AG09309 (cell line): ENCODE data around the gene ABCC10.
"Not testable (repeated sequence)": the region's sequence is repeated elsewhere in the genome, so short reads cannot be mapped to it uniquely, and the experiment has no call there.

ENCODE experiments used
- DNase-seq: peaks from one replicate; pipeline ENCODE4 v3.0.0-alpha.2; 2010; ENCODE audit warnings: low read depth
- H3K4me3 ChIP-seq: 2 replicates; pipeline ENCODE4 v1.5.1; 2011; ENCODE audit warnings: mild to moderate bottlenecking, low read depth, low read length, moderate library complexity; ENCODE audit not compliant: control insufficient read depth
- CTCF ChIP-seq: IDR thresholded peaks from 2 replicates; pipeline ENCODE4 v1.5.1; 2011; ENCODE audit warnings: mild to moderate bottlenecking, low read depth, low read length, inconsistent platforms; ENCODE audit not compliant: insufficient read depth, control insufficient read depth; ENCODE audit errors: missing control alignments

The ABCC10 gene

DNA sequence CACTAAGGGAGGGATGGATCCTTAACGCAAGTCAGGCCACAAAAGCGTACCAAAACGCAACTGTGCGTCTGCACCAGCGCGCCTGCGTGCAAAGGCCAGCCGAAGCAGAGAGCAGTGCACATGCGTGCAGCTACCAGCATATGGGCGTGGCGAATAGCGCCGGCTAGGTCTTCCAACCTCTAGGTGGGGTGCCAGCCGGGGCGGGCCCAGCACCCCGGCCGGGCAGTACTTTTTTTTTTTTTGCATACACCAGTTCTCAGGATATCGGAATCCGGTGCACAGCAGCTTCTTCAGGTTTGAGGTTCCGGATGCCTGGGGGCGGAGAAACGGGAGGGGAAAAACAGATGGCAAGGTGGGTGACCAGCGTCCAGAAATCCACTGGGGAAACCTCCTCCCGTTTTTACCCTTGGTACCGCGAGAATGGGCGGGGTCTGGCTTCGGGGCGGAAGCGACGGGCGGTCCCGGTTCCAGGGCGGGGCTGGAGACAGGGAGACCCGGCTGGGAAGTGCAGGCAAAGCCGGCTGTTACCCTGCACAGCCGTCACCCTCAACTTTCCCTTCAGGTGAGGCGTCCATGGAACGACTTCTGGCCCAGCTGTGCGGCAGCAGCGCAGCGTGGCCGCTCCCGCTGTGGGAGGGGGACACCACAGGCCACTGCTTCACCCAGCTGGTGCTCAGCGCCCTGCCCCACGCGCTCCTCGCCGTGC, at the start of gene ABCC10:
ABCC10 (plus strand) TSS at position 136 of the 706 bp plus-strand sequence; CDS start at position 574, 438 bp downstream.
- peak within 1 kb of the TSS; percentile 100 for H3K4me3 ChIP-seq
- peak; percentile 49 for TF ChIP-seq CTCF
- DNase-seq, result peak; percentile 80

DNA sequence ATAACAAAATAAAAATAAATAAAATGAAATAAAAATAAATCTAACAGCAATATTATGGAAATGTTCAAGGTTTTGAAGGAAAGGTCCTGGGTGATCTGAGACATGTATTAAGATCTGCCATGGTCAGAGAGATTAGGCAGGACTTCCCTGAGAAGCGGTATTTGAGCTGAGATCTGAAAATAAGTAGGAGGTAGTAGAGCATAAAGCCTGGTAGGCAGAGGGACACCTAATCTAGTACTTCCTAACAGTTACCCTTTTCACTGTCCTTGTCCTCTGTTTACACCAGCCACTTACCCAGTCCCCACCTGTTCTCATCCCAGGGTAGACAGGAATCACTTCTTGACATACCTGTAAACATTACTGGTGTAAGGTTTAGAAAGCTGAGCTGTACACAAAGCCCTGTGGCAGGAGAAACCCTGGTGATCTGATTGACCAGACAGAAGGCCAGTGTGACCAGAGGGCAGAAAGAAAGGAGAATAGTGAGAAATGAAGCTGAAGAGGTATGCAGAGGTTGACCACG, 49.6 kb upstream of the ABCC10 start:
- H3K4me3 ChIP-seq, result no peak overlapping the region
- no peak for DNase-seq

GRCh38 chr6:43378631-43379030, 48.7 kb upstream of the ABCC10 start:
- no peak for TF ChIP-seq CTCF
- no peak overlapping the region for H3K4me3 ChIP-seq
- DNase-seq, result no peak

More for the DNA sequence above, 49.6 kb upstream of the ABCC10 start:
- TF ChIP-seq CTCF, result no peak

DNA sequence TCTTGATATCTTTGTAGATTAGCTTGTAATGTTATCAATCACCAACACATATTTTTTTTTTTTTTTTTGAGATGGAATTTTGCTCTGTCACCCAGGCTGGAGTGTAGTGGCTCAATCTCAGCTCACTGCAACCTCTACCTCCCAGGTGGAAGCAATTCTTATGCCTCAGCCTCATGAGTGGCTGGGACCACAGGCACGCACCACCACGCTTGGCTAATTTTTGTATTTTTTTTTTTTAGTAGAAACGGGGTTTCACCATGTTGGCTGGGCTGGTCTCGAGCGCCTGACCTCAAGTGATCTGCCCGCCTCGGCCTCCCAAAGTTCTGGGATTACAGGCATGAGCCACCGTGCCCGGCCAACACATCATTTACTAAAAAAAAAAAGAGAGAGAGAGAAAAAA, 46.5 kb upstream of the ABCC10 start:
- H3K4me3 ChIP-seq, DNase-seq: not testable (repeated sequence)

DNA sequence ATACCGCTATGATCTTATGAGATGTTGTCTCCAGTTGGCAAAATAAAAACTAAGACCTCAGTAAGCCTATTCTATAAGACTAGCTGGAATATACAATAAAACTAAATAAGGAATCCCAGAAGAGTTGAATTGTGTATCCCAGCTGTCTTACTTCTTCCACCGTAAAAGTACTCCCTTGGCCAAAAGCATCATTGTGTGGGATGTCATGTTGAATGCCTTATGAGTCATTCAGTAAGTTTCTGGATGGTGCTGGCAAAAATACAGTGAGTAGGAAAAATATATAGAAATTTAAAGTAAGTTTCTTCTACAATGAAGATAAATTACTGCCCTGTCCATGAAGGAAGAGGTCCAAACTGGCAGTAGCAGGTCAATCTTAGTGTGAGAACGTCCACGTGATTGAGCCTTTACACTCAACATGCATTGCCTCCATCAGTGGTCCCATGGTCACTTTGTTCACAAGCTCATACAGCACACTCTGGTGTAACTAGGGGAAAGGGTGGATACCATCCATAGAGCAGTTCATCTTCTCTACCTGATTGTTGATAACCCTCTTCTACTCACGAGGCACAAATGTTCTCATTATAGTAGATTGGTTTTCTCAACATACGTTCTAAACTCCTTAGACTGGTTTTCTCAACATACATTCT, 44.2 kb upstream of the ABCC10 start:
- no peak for DNase-seq
- no peak overlapping the region for H3K4me3 ChIP-seq
- no peak for TF ChIP-seq CTCF

DNA sequence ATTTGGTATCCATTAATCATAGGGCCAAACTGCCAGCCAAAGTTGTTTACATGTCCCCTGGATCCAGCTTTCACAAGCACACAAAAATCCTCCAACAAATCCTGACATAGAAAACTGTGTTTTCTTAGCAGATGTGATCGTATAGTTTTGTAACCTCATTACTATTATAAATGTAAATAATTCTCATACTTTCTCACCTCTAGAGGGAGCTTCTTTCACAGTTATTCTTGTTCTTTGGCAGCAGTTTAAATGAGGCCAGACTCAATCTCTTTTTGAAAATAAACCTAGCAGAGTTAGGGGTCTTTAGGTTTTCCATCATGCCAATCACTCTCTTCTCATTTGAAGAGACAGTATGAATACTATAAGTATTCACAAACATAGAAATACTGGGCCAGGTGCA, 40.8 kb upstream of the ABCC10 start:
- no peak for DNase-seq
- no peak overlapping the region for H3K4me3 ChIP-seq
- peak; percentile 39 for TF ChIP-seq CTCF

- no peak for TF ChIP-seq CTCF
- DNase-seq, result no peak
- no peak overlapping the region for H3K4me3 ChIP-seq
Observed at GRCh38 chr6:43389730-43390295, 37.5 kb upstream of the ABCC10 start.

- H3K4me3 ChIP-seq, result not testable (repeated sequence)
Observed at GRCh38 chr6:43390753-43391439, 36.4 kb upstream of the ABCC10 start.

More at GRCh38 chr6:43390753-43391439, 36.4 kb upstream of the ABCC10 start:
- not testable (repeated sequence) for DNase-seq
